ENCODE data around the gene ERC2.

DNA sequence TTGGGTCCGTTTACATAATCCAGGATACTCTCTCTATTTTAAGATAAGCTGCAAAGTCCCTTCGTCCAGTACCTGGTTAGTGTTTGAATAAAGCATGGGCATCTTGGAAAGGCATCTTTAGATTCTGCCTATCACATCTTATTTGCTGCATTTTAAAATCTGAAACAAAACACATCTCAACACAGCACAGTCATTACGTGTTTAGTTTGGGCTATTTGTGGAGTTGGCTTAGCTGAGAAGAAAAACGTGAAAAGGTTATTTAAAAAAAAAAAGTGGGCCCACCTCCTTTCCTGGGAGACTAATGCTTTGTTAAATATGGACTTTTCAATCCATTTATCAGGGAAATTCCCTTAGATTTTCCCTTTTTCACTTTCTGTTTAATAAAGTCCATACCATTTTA is 806.7 kb downstream of the ERC2 start:
- no peak for TF ChIP-seq EZH2 (IDR thresholded peaks at IDR 0.05; ENCODE audit: low read length, missing control alignments)
- TF ChIP-seq, protein P1, sequence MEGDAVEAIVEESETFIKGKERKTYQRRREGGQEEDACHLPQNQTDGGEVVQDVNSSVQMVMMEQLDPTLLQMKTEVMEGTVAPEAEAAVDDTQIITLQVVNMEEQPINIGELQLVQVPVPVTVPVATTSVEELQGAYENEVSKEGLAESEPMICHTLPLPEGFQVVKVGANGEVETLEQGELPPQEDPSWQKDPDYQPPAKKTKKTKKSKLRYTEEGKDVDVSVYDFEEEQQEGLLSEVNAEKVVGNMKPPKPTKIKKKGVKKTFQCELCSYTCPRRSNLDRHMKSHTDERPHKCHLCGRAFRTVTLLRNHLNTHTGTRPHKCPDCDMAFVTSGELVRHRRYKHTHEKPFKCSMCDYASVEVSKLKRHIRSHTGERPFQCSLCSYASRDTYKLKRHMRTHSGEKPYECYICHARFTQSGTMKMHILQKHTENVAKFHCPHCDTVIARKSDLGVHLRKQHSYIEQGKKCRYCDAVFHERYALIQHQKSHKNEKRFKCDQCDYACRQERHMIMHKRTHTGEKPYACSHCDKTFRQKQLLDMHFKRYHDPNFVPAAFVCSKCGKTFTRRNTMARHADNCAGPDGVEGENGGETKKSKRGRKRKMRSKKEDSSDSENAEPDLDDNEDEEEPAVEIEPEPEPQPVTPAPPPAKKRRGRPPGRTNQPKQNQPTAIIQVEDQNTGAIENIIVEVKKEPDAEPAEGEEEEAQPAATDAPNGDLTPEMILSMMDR (conservative IDR thresholded peaks at IDR 0.05 in 1 of 2, IDR thresholded peaks at IDR 0.05 in 1 of 2; ENCODE audit: low read depth in 1 of 2, low read length in 2 of 2) = no peak

All from fibroblast of lung (primary cell).